Mesodermal cell (in vitro differentiated cells): Measurements from ENCODE around the gene DNASE1. TPM values are rescaled to one million over a fixed set of nuclear protein-coding genes. Genes with fewer than 3 reads are reported as not detected.
"Not testable (repeated sequence)": the region's sequence is repeated elsewhere in the genome, so short reads cannot be mapped to it uniquely, and the experiment has no call there.

ENCODE experiments used
- H3K27ac ChIP-seq: 2 replicates; pipeline ENCODE4 v1.7.0; 2013; ENCODE audit warnings: mild to moderate bottlenecking, low read depth, low read length, moderate library complexity; ENCODE audit not compliant: severe bottlenecking
- H3K36me3 ChIP-seq: 2 replicates; pipeline ENCODE4 v1.7.1; 2013; ENCODE audit warnings: mild to moderate bottlenecking, low read length, moderate library complexity; ENCODE audit not compliant: control insufficient read depth, insufficient read depth
- H3K4me1 ChIP-seq: one replicate; pipeline ENCODE4 v1.7.1; 2013; ENCODE audit warnings: mild to moderate bottlenecking, low read length; ENCODE audit not compliant: insufficient read depth, control insufficient read depth, poor library complexity, severe bottlenecking
- H3K4me3 ChIP-seq: 2 replicates; pipeline ENCODE4 v1.7.0; 2013; ENCODE audit warnings: low read length, control low read depth, mild to moderate bottlenecking; ENCODE audit not compliant: insufficient read depth, poor library complexity, severe bottlenecking; ENCODE audit errors: extremely low read depth
- H3K9me3 ChIP-seq: 2 replicates; pipeline ENCODE4 v1.7.1; 2013; ENCODE audit warnings: mild to moderate bottlenecking, low read length, moderate library complexity; ENCODE audit not compliant: control insufficient read depth
- WGBS, 2 experiments: methylation state at CpG; one replicate each; pipeline ENCODE4 v1.1.5; 2013; ENCODE audit warnings: missing lambda C conversion rate in 2 of 2; ENCODE audit not compliant: insufficient coverage in 2 of 2; 5-methylcytosine and 5-hydroxymethylcytosine counted together
- polyA plus RNA-seq, 2 experiments: library from polyadenylated mRNA; stranded (reverse); fragments of 50-300 nt; gene quantifications; one replicate each; pipeline ENCODE4 v1.2.3, GENCODE V29; 2013

Gene DNASE1, protein sequence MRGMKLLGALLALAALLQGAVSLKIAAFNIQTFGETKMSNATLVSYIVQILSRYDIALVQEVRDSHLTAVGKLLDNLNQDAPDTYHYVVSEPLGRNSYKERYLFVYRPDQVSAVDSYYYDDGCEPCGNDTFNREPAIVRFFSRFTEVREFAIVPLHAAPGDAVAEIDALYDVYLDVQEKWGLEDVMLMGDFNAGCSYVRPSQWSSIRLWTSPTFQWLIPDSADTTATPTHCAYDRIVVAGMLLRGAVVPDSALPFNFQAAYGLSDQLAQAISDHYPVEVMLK
- polyA plus RNA-seq (2013, experiment 1 of 2) = 15.8 TPM
- 12.0 TPM for polyA plus RNA-seq (2013, experiment 2 of 2)

DNA sequence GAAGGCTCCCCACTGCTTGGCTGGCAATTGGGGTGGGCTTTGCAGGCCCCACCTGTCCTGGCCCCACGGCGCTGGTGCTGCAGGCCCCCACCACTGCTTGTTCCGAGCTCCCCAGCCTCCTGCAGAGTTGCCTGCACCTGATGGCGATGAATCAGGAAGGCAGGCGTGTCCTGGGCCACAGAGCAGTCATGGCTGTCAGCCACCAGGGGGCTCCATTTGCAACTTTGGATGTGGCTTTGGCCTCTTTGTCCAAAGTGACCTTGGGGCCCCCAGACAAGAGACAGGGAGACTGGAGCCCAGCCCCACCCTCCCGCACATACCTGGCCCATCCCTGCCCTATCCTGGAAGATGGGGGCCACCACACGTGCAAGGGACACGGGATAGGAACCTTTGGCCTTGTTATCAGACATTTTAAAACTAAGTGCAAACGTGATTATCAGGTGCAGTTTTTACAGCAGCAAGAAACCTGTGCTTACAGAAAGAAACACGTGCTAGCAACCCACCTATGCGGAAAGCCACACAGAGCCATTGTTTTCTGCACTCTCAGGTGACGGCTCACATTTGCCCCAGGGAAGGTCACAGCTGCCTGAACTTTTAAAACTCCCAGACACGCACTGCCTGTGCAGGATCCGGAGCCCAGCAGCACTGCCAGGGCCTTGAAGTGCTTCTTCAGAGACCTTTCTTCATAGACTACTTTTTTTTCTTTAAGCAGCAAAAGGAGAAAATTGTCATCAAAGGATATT lies at the start of gene DNASE1:
Gene DNASE1, plus strand, starts transcription at position 443 of the 743 bp plus-strand sequence. CDS start 683 bp downstream, outside the sequence.
- Histone ChIP-seq H3K27ac (no peak within 1 kb of the TSS), H3K4me3 (no peak within 1 kb of the TSS)
- WGBS, 2 experiments = 67 to 73% methylated on average over 12 to 14 of the region's 14 CpGs

DNA sequence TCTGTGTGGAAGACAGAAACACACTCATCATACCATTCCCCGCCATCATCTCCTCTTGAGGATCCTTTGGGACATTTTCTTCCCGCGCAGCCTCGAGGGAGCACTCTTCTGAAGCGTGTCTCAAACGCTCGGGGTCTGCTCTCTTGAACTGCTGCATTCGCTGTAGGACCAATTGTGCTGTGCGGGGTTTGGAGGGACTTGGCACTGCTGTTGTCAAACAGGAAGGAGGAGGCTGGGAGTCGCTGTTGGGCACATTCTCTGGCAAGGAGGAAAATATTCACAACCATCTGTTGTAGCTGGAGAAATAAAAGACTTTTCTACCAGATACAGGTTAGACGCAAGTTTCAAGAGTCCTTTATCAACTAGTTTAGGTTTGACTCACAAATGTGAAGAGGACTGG lies 48.0 kb upstream of the DNASE1 start:
- Histone ChIP-seq H3K4me1 (no peaks in the 10 kb centered on the region), H3K36me3 (peaks cover 50% of the 10 kb centered on the region), H3K9me3 (no peaks in the 10 kb centered on the region), H3K27ac (no peak overlapping the region), H3K4me3 (no peak overlapping the region)
- WGBS, 2 experiments = 84 to 90% methylated on average over 6 of the region's 11 CpGs

More for the DNA sequence above, at the start of gene DNASE1:
- Histone ChIP-seq H3K36me3 (peaks cover 69% of the 10 kb centered on the region), H3K4me1 (no peaks in the 10 kb centered on the region), H3K9me3 (no peaks in the 10 kb centered on the region)

DNA sequence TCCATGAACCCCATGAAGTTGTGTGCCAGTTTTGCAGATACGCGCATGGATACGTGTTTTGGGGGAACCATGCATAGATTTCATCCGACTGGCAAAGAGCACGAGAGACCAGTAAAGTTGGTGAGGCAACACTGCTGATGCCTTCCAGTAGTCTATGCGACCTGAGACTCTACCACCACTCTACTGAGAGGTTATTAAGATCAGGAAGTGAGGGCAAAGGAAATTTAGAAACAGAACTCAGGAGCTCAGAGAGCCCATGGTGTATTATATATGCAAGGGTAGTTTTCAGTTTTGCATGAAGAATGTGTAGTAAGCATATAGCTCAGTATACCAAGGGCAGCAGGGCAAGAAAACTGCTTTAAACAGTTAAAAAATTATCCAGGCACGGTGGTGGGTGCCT lies 47.3 kb upstream of the DNASE1 start:
- Histone ChIP-seq H3K4me3 (no peak overlapping the region), H3K36me3 (peaks cover 43% of the 10 kb centered on the region), H3K9me3 (no peaks in the 10 kb centered on the region), H3K4me1 (no peaks in the 10 kb centered on the region), H3K27ac (no peak overlapping the region)
- 88 to 95% methylated on average over 1 to 7 of the region's 7 CpGs for WGBS, 2 experiments

DNA sequence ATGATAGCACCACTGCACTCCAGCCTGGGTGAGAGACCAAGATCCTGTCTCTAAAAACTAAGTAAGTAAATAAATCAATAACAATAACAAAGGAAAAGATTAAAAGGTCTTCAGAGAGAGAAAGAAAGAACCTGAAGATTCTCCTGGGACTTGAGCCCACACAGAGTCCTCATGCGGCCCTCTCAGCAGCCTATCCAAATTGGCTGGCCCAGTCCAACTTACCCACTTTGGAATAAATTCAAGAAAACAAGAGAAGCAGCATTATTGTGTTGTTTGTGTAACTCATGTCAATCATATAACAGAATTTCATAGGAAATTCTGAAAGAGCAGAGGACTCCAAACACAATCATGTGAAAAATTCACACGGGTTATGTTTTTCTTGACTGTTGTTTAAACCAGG lies 46.9 kb upstream of the DNASE1 start:
- H3K9me3 ChIP-seq = no peaks in the 10 kb centered on the region
- H3K4me3 ChIP-seq = no peak overlapping the region
- H3K27ac ChIP-seq = no peak overlapping the region
- H3K4me1 ChIP-seq = no peaks in the 10 kb centered on the region
- H3K36me3 ChIP-seq = peaks cover 39% of the 10 kb centered on the region
- 100% methylated on average over 1 to 2 of the region's 2 CpGs for WGBS, 2 experiments

DNA sequence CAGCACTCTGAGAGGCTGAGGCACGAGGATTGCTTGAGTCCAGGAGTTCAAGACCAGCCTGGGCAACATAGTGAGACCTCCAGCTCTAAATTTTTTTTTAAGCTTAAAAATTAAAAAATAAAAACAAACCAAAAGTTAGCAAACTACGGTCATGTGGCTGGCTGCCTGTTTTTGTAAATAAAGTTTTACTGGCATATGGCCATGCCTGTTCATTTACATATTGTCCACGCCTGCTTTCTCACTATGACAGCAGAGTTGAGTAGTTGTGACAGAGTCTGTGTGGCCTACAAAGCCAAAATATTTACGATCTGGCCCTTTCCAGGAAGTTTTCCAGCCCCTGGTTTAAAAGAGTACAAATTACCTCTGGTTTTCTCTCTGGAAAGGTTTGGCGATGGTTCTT lies 46.4 kb upstream of the DNASE1 start:
- Histone ChIP-seq H3K36me3 (peaks cover 35% of the 10 kb centered on the region), H3K9me3 (no peaks in the 10 kb centered on the region), H3K4me3 (no peak overlapping the region), H3K27ac (no peak overlapping the region), H3K4me1 (no peaks in the 10 kb centered on the region)
- 90 to 95% methylated on average over 5 of the region's 5 CpGs for WGBS, 2 experiments

DNA sequence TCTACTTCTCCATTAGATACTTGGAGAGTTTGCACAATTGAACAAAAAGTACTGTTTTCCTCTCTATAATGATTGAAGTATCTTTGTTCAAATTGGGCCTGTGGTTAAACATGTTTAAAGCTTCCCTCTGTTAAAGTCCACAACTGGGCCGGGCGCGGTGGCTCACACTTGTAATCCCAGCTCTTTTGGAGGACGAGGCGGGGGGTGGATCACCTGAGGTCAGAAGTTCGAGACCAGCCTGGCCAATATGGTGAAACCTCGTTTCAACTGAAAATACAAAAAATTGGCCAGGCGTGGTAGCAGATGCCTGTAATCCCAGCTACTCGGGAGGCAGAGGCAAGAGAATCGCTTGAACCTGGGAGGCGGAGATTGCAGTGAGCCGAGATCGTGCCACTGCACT lies 45.5 kb upstream of the DNASE1 start:
- H3K9me3 ChIP-seq, H3K27ac ChIP-seq, H3K4me1 ChIP-seq, H3K4me3 ChIP-seq: not testable (repeated sequence)
- 87 to 92% methylated on average over 9 to 10 of the region's 13 CpGs for WGBS, 2 experiments
- H3K36me3 ChIP-seq = peaks cover 26% of the 10 kb centered on the region

DNA sequence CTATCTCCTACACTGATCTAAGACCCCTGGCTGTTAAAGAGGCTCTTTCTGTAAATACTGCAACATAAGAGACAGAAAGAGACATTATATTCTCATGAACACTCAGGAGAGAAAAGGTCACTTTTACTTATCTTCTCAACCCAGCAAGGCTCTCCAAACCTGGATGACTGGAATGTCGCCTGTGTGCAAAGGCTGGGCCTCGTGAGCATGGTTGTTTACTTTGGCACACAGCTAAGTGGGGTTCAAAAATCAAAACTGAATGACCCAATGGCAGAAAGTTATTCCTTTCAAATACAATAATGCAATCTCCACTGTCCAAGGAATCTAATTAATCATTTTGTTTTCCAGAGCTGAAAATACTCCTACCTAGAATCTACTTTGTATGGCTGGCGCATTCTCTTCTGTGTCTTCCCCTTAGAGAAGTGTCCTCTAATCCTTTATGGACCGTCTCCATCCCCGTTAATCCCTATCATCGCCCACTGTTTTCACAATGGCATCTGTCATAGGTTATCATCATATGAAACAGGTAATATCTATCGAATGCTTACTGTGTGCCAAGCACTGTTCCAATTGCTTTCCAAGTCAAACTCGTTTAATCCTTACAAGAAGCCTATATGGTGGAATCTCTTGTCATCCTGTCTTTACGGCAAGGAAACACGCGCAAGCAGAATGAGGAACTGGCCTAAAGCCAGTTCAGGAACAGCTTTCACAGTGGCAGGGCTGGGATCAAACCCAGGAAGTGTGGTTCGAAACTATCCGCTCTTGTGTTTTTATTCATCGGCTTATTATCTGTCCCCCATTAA lies 44.4 kb upstream of the DNASE1 start:
- 92 to 94% methylated on average over 13 to 14 of the region's 14 CpGs for WGBS, 2 experiments
- peak overlapping the region; percentile 97 for H3K4me3 ChIP-seq
- no peaks in the 10 kb centered on the region for H3K9me3 ChIP-seq
- H3K27ac ChIP-seq = no peak overlapping the region
- H3K36me3 ChIP-seq = peaks cover 26% of the 10 kb centered on the region
- H3K4me1 ChIP-seq = no peaks in the 10 kb centered on the region

DNA sequence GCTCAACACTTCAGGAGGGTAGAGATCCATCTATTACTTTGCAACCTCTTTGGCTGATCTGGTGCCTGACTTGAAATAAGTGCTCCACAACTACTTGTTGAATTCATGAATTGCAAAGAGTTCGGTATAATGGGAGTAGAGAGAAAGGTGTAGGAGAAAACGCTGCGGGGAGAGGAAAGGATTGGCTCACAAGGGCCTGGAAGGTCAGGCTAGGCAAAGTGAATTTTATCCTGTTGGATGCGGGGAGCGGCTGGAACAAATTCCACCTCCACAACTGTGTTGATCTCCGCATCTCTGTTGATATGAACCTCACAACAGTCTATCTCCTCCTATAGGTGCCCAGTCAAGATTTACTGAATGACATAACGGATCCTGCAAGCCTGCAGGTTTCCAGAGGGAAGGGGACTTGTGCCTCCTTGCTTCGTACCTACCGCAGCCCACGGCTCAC lies 43.8 kb upstream of the DNASE1 start:
- peak overlapping the region; percentile 97 for H3K4me3 ChIP-seq
- no peaks in the 10 kb centered on the region for H3K9me3 ChIP-seq
- 5 to 12% methylated on average over 9 to 10 of the region's 10 CpGs for WGBS, 2 experiments
- H3K4me1 ChIP-seq = no peaks in the 10 kb centered on the region
- no peak overlapping the region for H3K27ac ChIP-seq
- H3K36me3 ChIP-seq = peaks cover 26% of the 10 kb centered on the region

DNA sequence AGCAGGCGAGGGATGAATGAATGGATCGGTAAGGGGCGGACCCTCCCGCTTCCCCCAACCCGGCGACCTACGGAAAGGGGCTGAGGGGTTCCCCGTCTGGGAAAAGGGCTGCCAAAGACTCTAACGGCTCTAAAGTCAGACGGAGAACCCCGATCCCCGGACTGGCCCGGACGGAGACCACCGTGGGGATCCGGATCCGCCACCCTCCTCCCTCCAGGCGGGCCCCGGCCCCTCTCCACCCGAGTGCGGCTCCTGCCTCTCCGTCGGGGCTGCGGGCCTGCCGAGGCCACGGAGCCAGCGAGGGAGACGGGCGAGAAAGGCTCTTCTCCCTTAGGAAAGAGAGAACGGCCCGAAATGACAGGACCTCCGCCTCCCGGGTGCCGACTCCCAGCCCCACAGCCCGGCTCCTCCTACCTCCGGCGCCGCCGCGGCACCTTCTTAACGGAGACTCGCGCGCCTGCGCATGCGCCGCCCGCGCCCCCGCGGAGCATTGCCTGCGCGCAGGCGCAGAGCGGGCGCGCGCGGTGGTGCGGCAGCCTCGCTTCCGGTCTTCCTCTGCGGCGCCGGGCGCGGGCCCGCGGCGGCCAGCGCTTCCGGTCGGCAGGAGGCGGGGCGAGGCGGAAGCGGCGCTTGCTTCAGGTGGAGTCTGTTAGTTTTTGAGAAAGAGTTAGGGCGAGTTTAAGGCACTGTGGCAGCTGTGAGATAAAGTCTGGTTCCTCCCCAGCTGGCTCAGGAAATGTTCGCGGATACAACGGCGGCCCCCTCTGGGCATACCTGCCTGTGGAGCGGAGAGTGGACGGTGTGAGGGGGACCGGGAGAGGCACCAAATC lies 43.1 kb upstream of the DNASE1 start, which contains the start of gene SLX4:
Gene SLX4, minus strand, starts transcription at position 461 of the 830 bp plus-strand sequence. CDS start 2,642 bp downstream, outside the sequence.
- H3K9me3 ChIP-seq = no peaks in the 10 kb centered on the region
- peaks cover 22% of the 10 kb centered on the region for H3K36me3 ChIP-seq
- WGBS, 2 experiments = 0 to 1% methylated on average over 49 to 66 of the region's 86 CpGs

More for the DNA sequence above, 43.1 kb upstream of the DNASE1 start, which contains the start of gene SLX4:
- Histone ChIP-seq H3K4me1 (no peaks in the 10 kb centered on the region), H3K27ac (peak within 1 kb of the TSS; percentile 63), H3K4me3 (peak within 1 kb of the TSS; percentile 97)
